Progenitor cell of endocrine pancreas (in vitro differentiated cells): Measurements from ENCODE around the gene ZMYND11. TPM values are rescaled to one million over a fixed set of nuclear protein-coding genes. Genes with fewer than 3 reads are reported as not detected.

Experiments used
- DNase-seq: peaks from one replicate; pipeline ENCODE4 v3.0.0; 2021; ENCODE audit warnings: low spot score; ENCODE audit not compliant: unreplicated experiment
- H3K27ac Mint-ChIP-seq: 2 replicates; pipeline ENCODE4 v1.8.0; 2021; ENCODE audit warnings: mild to moderate bottlenecking, moderate library complexity, mixed read lengths
- H3K27me3 Mint-ChIP-seq: 2 replicates; pipeline ENCODE4 v1.8.0; 2021; ENCODE audit warnings: mixed read lengths
- H3K36me3 Mint-ChIP-seq: 2 replicates; pipeline ENCODE4 v1.8.0; 2022; ENCODE audit warnings: mixed read lengths; ENCODE audit not compliant: insufficient read depth
- H3K4me1 Mint-ChIP-seq: 2 replicates; pipeline ENCODE4 v1.8.0; 2021; ENCODE audit warnings: low read depth, mixed read lengths
- H3K4me3 Mint-ChIP-seq: 2 replicates; pipeline ENCODE4 v1.8.0; 2021; ENCODE audit warnings: low read depth, mild to moderate bottlenecking, moderate library complexity, mixed read lengths
- H3K9me3 Mint-ChIP-seq: 2 replicates; pipeline ENCODE4 v1.8.0; 2021; ENCODE audit warnings: low read depth, mixed read lengths
- long read RNA-seq: library from polyadenylated mRNA; unstranded; transcript quantifications from one replicate; pipeline ENCODE4 v2.0.0, GENCODE V29; 2020
- total RNA-seq: library from RNA; stranded (reverse); gene quantifications from 2 replicates; pipeline ENCODE4 v1.2.1, GENCODE V29; 2021
- TF ChIP-seq, protein P1 (sequence below): fragments of 200-600 bp; sonication (generic); IDR thresholded peaks from one replicate; pipeline ENCODE4 v1.5.0; 2021; ENCODE audit warnings: antibody characterized with exemption, mild to moderate bottlenecking; ENCODE audit not compliant: unreplicated experiment

The ZMYND11 gene
- total RNA-seq, result 69.2 and 74.4 TPM in 2 replicates
- long read RNA-seq, partial matches to known transcripts, result 35 of 75 reads
- long read RNA-seq, other reads (novel, unspliced or antisense), result 35 of 75 reads

DNA sequence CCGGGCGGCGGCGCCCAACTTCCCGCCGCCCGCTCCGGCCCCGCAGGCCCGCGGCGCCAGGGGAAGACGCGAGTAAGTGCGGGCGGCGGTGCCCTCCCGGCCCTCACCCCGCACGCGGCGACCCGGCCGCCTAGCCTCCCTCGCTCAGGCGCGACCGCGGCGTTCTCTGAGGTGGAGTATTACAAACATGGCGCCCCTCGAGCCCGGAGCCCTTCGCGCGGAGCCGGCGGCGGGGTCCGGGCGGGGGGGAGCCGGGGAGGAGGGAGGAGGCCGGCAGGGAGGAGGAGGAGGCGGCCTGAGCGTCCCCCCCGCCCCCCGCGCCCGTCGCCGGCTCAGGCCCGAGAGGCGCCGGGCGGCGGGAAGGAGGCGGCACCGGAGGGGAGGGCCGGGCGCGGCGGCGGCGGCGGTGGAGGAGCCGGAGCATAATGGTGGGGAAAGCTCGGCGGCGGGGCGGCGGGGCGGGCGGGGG, at the start of gene ZMYND11:
TSS of gene ZMYND11 (plus strand) at position 324 of the 469 bp plus-strand sequence. CDS start 44,558 bp downstream, outside the sequence.
- DNase-seq, result peak; percentile 53
- Mint-ChIP-seq H3K27ac (peak within 1 kb of the TSS; percentile 96), H3K4me1 (peaks cover 31% of the 10 kb centered on the region), H3K4me3 (peak within 1 kb of the TSS; percentile 84), H3K27me3 (no peaks in the 10 kb centered on the region), H3K9me3 (no peaks in the 10 kb centered on the region), H3K36me3 (no peaks in the 10 kb centered on the region)
- TF ChIP-seq, protein P1, sequence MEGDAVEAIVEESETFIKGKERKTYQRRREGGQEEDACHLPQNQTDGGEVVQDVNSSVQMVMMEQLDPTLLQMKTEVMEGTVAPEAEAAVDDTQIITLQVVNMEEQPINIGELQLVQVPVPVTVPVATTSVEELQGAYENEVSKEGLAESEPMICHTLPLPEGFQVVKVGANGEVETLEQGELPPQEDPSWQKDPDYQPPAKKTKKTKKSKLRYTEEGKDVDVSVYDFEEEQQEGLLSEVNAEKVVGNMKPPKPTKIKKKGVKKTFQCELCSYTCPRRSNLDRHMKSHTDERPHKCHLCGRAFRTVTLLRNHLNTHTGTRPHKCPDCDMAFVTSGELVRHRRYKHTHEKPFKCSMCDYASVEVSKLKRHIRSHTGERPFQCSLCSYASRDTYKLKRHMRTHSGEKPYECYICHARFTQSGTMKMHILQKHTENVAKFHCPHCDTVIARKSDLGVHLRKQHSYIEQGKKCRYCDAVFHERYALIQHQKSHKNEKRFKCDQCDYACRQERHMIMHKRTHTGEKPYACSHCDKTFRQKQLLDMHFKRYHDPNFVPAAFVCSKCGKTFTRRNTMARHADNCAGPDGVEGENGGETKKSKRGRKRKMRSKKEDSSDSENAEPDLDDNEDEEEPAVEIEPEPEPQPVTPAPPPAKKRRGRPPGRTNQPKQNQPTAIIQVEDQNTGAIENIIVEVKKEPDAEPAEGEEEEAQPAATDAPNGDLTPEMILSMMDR, result no peak

DNA sequence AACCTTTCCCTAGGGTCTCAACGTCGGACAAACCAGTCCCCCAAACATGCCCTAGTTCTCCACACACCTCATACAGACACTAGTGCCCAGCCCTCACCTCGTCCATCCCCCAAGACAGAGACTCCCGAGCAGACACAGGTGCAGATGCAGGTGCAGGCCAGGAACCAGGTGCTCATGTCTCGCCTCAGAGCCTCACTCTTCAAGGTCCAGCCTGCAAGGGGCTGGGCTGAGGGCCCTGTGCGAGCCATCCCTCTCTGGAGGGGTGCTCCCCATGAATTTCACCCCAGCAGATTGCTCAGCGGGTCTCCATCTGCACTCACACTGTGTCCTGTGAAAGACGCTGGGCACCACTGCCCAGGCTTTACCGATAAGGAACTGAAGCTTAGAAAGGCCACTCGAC, 49.2 kb upstream of the ZMYND11 start:
- TF ChIP-seq, protein P1, result no peak
- Mint-ChIP-seq H3K27me3 (peaks cover 18% of the 10 kb centered on the region), H3K27ac (no peak overlapping the region), H3K4me1 (peaks cover 4% of the 10 kb centered on the region), H3K4me3 (no peak overlapping the region), H3K9me3 (no peaks in the 10 kb centered on the region), H3K36me3 (no peaks in the 10 kb centered on the region)
- DNase-seq, result no peak

DNA sequence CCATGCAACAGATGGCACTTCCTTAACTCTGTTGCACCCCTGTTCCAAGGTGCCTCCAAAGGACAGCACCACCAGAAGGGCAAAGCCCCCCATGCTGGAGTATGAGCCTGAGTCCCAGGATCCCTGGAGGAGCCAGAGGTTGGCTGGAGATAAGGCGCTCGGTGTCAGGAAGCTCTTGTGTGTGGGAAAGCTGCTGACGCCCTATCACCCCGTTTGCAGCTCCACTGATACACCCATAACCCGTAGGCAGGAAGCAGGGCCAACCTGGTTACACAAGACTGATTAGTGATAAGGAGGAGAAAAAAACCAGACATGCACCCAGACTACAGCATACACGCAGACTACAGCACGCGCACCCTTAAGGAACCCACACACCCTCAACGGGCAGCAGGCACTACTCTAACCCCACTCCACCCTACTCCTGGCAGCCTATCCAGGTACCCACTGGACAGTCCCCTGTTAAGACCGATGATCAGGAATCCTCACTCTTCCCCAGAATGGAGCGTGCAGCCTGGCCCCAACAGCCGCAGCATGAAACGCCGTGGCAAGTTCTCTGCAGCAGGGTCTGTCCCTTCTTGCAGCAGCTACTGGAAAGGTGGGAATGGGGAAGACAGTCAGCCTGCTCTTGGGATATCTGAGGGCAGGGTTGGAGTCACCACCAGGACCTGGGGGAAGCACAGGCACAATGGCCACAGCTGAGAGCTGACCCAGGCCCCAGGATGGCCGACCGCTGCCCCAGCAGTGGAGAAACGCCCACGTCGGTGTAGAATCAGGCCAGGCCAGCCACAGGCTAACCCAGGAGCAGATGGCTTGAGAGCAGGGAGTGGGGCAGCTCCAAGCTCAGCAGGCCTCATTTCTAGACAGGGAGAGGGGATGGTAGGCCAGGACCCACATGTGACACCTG, 47.8 kb upstream of the ZMYND11 start:
- H3K4me3 Mint-ChIP-seq, result no peak overlapping the region
- no peaks in the 10 kb centered on the region for H3K9me3 Mint-ChIP-seq
- no peaks in the 10 kb centered on the region for H3K36me3 Mint-ChIP-seq
- no peak for DNase-seq
- peaks cover 7% of the 10 kb centered on the region for H3K4me1 Mint-ChIP-seq
- H3K27ac Mint-ChIP-seq, result no peak overlapping the region
- peaks cover 8% of the 10 kb centered on the region for H3K27me3 Mint-ChIP-seq
- TF ChIP-seq, protein P1, result no peak

DNA sequence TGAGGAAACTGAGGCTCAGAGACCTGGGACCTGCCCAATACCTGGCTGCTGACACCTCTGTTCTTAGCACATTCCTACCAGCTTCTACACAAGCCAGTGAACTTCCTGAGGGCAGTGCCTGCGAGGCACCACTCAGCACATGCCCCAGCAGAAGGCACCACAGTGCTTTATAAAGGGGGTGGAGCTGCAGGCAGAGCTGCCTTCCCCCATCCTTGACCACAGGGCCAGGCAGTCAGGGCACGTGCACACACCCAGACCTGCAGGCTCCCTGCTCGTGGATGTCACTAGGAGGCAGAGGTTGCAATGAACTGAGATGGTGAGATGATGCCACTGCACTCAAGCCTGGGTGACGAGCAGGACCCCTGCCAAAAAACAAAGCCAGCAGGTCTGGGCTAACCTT, 47.0 kb upstream of the ZMYND11 start:
- no peaks in the 10 kb centered on the region for H3K9me3 Mint-ChIP-seq
- peaks cover 7% of the 10 kb centered on the region for H3K27me3 Mint-ChIP-seq
- no peak for DNase-seq
- peaks cover 13% of the 10 kb centered on the region for H3K4me1 Mint-ChIP-seq
- TF ChIP-seq, protein P1, result no peak
- no peak overlapping the region for H3K27ac Mint-ChIP-seq
- no peaks in the 10 kb centered on the region for H3K36me3 Mint-ChIP-seq
- no peak overlapping the region for H3K4me3 Mint-ChIP-seq

DNA sequence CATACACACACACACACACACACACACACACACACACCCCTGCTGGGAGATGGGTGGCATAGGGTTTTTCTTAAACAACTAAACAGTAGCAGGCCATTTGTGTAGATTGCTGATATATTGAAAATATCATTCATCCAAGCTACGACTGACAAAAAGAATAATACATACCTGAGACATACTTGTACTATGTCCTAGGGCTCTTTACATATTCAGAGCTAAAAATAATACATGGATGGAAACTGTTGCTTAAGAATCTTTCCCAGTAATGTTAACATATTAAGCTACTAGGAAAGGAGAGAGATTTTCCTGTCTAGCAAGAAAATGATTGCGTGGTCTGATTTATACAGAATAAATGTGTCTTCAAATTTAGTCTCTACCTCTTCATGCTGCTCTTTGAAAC, 46.0 kb upstream of the ZMYND11 start:
- no peaks in the 10 kb centered on the region for H3K36me3 Mint-ChIP-seq
- DNase-seq, result no peak
- peaks cover 13% of the 10 kb centered on the region for H3K4me1 Mint-ChIP-seq
- peaks cover under 1% of the 10 kb centered on the region for H3K27me3 Mint-ChIP-seq
- TF ChIP-seq, protein P1, result no peak
- no peaks in the 10 kb centered on the region for H3K9me3 Mint-ChIP-seq
- H3K27ac Mint-ChIP-seq, result no peak overlapping the region
- H3K4me3 Mint-ChIP-seq, result no peak overlapping the region
